A204.1 (cell line): ENCODE measurements around the gene TBC1D4.
"Not testable (repeated sequence)": the region's sequence is repeated elsewhere in the genome, so short reads cannot be mapped to it uniquely, and the experiment has no call there.

ENCODE experiments used
- FAIRE-seq: peaks from 2 replicates; lab custom pipeline; 2012; peaks lifted over from hg19 to GRCh38; lab: Jason Lieb, UNC

The TBC1D4 gene

DNA sequence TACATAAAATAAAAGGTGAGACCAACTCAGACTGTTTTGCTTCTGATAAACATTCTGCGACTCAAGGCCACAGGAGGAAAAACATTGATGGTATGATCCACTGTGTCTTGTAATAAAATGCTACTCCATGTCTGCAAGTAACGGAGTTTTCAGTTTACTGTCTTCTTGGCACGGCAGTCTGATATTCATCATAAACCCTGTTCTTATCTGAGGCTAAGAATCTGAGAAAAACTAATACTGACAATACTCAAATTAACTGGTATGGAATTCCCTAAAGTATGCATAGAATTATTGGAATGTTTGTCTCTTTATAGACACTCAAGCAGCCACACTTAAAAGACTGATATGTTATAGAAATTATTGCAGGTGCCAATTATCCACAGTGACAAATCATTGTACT is 125.5 kb downstream of the TBC1D4 start:
- FAIRE-seq, result no peak

DNA sequence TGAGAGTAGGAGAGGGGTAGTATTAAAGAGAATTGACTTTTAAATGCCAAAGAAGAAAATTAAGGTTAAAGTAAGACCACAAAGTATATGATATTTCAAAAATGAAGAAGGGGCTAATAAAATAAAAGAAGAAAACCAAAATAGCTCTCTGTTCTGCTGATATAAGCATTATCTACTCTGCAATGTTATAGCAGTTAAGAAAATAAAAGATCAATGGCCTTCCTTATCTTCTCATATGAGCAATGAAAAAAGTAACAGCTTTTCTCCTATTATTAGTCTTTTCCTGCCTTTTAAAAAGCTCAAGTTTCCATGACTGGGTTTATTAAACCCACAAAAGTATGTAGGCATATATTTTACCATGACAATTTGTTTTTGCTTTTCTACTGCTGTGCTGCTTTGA is 126.4 kb downstream of the TBC1D4 start:
- FAIRE-seq, result no peak

DNA sequence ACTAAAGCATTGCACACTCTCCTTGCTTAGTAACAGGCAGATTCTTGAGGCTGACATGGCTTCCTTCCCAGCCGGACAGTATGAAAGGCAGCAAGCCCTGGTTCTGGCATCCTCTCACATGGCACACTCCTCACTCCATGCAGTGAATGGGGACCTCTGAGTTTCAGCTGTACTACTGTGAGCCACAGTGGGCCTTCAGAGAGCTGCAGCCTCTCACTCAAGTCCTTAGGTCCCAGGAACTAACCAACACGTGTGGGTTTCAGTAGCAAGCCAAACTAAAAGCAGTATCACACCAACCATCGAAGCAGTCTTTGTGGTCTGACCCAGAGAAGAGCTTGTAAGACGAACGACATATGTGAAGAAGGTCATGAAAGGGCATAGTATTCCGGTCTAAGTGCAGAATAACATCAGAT is 128.2 kb downstream of the TBC1D4 start:
- FAIRE-seq, result no peak

DNA sequence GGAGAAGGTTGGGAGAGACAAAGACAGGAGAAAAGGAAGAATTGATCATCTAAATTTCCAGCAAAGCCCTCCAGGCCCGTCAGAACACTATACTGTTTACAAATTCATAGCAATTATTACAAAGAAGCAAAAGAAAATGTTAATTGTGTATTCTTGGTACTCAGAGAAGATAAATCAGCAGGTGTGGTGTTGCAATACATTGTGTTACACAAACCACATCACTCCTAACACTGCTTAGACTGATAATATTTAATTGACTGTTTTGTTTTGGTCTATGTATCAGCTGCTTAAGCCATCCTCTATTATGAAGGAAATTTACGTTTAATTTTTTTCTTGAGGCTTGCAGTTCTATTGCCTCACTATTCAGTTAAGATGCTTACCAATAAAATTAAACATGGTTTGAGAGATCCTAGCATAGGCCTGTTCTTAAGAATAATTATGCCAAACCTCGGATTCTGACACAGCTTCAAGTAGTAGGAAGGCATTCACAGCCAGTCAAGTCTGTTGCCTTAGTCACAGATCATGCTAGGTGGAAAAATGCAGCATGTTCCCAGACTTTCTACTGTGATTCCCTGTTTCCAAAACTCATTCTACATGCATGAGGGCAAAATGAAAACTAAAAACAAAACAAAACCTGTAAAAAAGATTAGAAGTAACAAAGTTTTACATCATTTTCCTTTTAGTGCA is 129.2 kb downstream of the TBC1D4 start:
- no peak for FAIRE-seq

DNA sequence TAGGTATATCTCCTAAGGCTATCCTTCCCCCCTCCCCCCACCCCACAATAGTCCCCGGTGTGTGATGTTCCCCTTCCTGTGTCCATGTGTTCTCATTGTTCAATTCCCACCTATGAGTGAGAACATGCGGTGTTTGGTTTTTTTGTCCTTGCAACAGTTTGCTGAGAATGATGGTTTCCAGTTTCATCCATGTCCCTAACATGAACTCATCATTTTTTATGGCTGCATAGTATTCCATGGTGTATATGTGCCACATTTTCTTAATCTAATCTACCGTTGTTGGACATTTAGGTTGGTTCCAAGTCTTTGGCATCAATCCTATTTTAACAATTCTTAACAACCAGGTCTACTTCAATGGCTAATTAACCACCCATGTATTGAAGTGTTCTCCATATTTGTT is 130.4 kb downstream of the TBC1D4 start:
- FAIRE-seq, result not testable (repeated sequence)

DNA sequence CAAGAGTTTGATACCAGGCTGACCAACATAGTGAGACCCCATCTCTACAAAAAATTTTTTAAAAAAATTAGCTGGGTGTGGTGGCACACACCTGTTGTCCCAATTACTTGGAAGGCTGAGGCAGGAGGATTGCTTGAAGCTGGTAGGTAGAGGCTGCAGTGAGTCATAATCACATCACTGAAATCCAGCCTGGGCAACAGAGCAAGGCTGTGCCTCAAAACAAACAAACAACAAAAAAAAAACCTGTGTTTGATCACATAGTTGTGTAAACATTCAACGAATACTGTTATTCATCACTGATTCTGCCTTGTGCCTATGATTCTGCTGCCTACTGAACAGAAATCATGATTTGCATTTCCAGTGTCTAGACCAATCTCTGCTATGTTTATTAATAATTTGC is 134.0 kb downstream of the TBC1D4 start:
- FAIRE-seq, result no peak

DNA sequence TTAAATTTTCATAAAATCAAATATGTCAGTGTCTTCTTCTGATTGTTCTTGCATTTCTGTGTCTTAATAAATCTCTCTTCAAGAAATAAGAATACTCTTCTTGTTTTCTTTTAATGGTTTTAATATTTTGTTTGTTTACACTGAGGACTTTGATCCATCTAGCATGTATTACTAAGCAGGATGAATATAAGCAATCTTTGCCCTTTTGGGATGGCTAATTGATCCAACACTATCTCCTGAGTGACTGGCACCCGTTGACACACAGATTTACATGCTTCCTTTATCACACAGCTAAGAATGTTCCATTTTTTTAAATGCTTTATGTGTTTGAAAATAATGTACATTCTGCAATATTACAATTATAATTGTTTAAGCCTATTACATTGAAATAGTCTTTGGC is 134.5 kb downstream of the TBC1D4 start:
- FAIRE-seq, result no peak

DNA sequence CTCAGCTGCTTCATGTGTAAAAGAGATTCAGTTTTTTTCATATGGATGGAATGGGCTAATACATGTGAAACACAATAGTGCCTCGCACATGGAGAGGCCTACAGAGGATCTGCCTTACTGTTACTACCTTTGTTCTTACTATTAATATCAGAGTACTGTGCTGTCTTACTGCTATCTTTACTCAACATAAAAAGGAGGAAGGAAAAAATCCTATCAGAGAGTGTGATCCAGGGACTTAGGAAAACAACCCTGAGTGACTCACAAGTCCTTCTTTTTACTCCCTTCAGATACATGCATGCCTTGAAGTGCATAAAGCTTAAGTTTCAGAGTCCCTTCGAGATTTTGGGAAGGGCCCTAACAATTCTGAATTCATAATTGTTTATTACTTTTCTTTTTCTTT is 136.8 kb downstream of the TBC1D4 start:
- no peak for FAIRE-seq

DNA sequence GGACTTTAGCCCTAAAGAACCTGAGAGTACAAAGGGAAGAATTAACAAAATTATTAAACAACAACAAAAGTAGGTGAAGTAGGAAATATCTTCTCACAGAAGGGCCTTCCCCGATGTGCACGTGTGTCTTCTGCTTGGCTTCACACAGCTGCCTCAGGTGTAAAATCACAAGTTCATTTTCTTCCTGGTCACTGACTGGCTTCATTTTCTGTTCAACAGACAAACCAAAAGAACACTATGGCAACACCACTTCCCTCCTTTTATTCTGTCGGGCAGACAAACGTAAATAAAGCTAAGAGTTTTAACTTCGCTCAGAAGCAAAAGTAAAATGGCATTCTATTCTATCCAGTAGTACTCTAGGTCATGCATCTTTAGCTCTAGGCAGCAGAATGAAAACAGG is 140.9 kb downstream of the TBC1D4 start:
- no peak for FAIRE-seq

DNA sequence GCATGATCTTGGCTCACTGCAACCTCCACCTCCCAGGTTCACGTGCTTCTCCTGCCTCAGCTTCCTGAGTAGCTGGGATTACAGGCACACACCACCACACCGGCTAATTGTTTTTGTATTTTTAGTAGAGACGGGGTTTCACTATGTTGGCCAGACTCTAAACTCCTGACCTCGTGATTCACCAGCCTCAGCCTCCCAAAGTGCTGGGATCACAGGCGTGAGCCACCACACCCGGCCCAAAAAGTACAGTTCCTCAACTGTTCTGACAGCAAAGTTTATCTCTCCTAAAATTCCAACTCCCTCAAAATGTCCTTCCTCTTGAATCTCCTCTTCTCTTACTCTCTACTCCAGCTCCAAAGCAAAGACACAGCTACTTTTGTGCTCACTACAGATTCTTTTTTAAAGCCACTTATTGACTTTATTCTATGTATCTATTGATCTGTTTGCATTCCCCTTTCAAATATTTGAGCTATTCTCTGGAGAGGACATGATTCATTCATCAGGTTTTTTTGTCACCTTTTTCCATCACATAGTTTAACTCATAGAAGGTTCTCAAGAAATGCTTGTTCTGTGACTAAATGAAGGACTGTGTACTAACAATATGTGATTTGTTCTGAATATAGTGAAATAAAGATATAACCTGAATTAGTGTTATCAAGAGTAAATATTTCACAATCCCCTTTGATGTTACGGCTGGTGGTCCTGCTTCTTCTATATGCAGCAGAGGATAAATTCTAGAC is 142.2 kb downstream of the TBC1D4 start:
- FAIRE-seq, result no peak

DNA sequence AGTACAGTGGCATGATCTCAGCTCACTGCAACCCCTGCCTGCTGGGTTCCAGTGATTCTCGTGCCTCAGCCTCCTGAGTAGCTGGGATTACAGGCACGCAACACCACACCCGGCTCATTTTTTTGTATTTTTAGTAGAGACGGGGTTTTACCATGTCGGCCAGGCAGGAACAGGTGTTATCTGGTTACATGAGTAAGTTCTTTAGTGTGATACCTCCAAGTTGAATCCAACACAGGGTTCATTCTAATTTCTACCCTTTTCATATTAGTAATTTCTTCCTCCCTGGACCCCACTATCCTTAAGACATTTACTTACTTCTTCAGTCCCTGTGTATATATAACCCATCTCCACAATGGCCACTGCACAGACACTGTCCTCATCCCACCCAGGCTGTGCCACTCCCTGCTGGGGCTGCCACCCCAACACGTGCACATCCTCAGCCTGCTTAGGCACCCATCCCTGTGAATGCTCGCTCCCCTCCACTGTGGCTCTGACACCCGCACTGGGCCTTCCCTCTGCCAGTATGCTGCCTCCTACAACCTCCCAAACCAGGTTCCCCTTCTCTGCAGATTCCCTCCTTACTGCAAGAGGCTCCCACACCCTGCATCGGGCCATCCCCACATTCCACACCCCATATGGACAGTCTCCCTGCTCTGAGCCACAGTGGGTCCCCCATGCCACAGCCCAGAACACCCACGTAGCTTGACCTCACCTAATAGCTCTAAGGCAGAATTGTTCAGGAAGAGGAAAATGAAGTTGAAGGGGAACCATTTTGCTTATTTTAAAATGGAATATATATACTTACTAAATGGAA is 147.1 kb downstream of the TBC1D4 start:
- no peak for FAIRE-seq

DNA sequence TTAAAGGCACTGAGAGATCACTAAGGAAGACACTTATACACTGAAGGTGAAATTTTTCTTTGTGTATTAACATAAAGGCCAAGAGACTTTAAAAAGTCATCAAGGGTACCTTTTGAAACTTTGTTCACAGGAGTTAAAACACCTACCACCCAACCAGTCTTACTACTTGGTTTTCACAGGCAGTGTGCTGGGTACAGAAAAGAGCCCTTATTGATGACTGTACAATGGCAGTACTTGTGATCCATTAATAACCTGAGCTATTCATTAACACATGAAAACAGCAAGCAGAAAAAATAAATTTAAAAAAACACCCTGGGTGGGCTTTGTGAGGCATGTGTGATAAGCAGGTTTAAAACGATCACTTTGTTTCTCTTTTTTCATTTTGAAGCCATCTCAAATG is 148.9 kb downstream of the TBC1D4 start:
- FAIRE-seq, result no peak

DNA sequence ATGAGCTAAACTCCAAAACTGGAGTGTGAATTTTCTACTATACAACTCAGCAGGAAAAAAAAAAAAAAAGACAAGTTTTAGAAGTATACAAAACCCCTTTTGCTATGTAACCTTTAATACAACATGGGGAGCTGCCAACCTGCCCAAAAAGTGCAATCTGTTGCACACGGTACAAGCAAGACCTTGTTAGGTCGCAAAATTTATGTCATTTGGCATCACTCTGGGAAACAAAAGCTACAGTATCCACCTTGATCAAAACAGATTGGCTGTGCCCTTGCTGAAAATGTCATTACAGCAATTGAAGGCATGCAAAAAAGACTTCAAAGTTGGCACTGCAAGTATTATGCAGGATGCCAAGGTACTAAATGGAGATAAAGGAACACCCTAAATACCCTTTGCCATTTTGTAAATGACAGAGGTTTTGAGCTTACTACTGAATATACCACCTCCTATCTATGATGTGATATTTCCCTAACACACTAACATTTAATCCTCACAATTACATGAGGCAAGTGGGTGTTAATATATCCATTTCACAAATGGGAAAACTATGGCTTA is 150.1 kb downstream of the TBC1D4 start:
- no peak for FAIRE-seq

DNA sequence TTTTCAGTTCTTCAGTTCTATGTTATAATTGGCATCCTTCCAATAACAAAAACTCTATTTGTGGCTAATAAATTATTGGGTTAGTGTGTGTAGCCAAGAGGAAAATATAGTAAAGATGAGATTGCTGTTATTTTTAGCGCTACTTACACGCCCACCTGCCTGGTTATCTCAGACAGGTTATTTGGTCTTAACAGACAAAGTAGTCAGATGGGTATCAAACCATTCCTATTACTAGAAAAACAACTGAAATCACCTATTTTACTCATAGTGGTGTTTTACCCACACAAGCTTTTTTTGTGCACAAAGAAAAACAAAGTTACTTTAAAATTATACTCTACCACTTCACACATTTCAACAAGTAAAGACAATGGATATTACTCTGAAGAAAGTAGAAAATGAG is 151.2 kb downstream of the TBC1D4 start:
- FAIRE-seq, result no peak

DNA sequence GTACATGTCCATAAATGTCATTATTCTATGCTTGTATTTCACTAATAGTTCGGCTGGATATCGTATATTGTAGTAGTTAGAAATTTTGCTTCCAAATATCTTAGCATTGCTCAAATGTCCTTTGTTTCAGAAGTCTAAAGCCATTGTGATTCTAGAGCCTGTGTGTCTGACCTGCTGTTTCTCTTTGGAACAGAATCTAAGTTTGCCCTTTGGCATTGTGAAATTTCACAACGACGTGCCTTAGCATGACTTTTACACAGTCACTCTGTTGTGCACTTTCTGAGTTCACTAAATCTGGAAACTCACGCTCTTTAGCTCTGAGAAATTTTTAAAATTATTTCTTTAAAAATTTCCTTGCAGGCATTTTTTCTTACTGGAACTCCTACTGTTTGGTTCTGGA is 152.2 kb downstream of the TBC1D4 start:
- no peak for FAIRE-seq

DNA sequence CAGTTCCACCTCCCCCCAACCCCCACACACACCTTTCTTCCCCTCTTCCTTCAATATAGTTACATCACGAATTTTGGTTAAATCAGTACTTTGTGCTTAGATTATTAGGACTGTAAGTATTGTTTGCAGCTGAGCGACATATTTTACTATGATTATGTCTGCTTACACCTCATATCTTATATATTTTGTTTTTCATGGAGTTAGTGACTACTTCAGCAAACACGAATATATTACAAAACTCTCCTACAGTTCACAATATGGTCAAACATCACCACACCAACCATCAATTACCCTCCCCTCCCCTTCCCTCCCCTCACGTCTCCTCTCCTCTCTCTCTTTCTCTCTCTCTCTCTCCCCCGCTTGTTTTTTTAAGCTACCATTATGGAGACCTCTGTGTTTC is 152.9 kb downstream of the TBC1D4 start:
- FAIRE-seq, result no peak

DNA sequence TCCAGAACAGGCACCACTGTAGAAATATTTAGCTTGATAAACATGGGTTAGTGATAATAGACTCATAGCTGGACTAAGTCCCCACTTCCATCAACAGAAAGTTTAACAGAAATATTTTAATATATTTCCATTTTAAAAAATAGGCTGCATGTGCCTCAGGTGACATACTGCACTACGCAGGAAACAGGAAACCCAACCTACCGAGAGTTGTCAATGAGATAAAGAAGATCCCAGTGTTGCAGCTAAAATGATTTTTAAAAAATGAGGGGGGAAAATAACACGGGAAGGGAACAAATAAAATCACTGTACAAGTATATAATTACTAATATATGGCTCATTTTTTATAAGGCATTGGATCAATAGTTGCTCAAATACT is 154.8 kb downstream of the TBC1D4 start:
- no peak for FAIRE-seq

DNA sequence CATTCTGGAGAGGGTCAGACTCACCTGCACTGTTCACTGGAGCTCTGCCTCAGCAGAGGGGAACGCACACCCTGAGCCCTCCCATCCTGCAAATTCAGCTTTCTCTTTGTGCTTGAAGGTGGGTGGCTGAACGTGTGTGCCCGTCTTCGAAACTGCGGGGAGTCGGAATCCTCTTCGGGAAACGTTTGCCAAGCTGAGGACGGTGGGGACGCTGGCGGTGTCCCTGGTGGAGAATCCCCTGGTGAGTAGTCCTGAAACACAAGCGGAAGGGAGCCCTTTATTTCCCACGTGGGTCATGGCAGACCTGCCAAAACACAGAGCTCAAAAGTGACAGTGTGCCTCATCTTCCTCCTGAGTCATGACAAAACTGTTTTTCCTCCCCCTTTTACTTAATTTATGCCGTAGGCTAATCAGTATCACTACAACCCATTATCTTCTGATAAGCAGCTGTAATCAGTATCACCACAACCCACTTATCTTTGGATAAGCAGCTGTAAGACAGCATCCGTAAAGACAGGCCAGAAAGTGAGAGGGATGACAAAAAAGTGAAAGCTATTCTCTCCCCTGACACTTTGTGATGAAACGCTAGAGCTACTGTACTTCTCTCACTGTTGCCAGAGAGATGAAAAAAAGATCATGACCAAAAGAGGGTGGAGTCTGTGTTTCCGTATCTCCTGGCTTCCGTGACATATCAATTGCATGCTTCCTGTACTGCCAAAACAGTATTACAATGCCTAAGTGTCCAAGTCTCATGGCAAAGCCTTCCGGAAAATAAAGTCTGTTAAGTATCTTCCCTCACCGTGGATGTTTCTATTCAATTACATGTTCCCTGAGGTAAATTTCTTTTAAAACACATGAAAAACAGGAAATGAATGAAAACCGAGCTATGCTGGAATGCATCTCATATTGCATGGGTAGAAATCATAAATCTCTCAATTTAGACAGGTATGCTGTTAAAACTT is 155.5 kb downstream of the TBC1D4 start:
- FAIRE-seq, result no peak

DNA sequence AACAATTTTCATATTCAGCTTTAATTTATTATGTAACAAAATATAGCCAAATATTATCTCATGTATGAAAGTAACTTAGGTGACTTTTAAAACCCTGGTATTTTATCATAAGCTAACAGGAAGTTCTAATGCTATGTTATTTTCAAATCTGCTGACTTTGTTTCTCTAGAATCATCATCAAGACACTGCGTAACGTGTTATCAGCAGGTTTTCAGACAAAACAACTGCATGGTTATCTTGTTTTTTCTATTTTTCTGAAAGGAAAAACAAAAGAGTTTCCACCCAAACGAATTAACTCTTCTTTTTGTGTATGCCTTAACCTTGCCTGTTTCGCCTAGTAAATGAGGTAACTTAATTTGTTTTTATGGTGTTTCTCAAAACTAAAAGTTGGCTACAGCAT is 156.3 kb downstream of the TBC1D4 start:
- no peak for FAIRE-seq

DNA sequence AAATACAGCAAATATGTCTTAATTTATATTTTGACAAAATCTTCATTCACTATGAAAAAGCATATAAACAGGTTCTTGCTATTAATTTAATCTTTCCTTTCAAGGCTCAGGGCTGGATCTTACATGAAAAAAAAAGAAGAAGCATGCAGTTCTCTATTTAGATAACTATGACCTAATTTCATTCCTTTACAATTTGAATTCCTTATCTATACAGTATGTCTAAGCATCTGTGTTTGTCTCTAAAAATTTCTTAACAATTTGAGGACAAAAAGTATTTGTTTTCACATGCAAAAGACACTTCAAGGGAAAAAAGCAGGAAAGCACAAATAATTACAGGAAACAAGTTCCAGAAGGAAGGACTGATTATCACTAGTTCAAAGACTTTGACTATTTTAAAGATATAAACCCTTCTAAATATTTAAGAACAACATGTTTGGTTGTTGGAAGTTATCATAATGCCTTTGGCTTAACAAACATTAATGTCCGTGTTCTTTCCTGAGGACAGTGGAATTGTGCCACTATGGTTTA is 157.5 kb downstream of the TBC1D4 start:
- FAIRE-seq, result no peak

DNA sequence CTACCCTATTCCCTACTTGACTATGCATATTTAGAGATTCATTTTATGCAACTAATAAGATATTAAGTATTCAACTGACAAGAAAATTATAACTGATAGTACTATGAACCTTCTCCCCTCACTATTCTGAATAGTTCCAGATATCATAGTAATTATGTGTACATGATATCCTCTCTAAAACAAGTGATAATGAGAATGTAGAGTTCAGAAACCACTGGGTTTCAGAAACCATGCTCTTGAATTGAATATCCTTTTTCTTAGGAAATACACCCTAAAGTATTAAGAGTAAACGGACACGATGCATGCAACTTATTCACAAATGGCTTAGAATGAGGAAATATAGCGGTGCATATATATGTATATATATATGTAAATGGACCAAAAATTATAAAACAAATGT is 160.9 kb downstream of the TBC1D4 start:
- FAIRE-seq, result no peak

DNA sequence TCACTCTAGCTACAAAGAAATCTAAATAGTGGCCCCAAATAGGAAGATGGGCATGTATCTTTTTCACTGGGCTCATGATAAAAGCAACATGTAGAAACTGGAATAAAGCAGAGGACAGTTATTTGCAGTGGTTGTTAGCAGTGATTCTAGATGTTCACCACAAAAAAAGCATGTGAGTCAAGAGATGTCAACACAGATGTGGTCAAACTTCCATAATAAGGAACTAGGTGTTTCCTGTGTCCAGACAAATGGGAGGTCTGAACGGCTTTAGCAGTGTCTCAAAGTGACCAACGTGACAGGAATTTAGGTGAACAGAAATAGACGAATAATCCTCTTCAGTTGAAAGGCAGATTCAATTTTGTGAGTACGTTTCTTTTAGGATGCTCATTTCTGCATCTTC is 162.7 kb downstream of the TBC1D4 start:
- no peak for FAIRE-seq
